ENCODE data around the gene NR2F1. TPM values are rescaled to one million over a fixed set of nuclear protein-coding genes. Genes with fewer than 3 reads are reported as not detected.
"Not testable (repeated sequence)": the region's sequence is repeated elsewhere in the genome, so short reads cannot be mapped to it uniquely, and the experiment has no call there.

The NR2F1 gene
- 10 to 100 TPM in 2 of 3 donors, 1 to 10 TPM in 1; 10.0 to 52.2 (median 47.7) TPM for polyA plus RNA-seq

DNA sequence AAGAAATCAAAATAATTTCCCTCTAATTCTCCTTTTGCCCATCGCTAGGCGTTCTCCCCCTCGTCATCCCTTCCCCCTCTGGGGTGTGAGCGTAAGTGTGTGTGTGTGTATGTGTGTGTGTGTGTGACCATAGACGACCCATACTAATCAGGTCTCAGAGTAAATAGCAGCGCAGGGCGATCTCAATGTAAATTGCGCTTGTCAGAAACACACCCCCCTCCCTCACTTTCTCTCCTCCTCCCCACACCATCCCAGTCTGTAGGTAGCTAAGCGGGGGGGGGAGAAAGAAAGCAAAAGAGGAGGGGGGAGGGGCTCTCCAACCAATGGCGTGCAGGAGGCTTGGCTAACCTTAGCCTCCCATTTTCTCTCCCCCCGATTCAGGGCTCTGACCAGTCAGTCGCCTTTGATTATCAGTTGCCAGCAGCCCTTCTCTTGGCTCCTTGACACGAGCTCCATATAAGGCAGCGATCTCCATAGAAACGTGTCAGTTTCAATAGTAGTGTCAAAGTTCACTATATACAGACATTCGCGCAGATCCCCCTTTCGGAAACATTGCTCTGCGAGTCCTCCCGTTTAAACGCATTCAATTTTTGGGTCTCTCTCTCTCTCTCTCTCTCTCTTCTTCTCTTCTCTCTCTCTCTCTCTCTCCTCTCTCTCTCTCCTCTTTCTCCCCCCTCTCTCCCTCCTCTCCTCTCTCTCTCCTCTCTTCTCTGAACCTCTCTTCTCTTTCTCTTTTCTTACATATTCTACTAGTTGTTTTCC, at the start of gene NR2F1:
Gene NR2F1 (plus strand): TSS at position 546 of the 762 bp plus-strand sequence. CDS start 1,802 bp downstream, outside the sequence.
- 2 to 4% (median 3%) methylated on average over 20 to 21 of the region's 21 CpGs for WGBS, 3 donors
- no peak within 1 kb of the TSS for H3K27ac ChIP-seq (ENCODE audit: low read depth, low read length)

DNA sequence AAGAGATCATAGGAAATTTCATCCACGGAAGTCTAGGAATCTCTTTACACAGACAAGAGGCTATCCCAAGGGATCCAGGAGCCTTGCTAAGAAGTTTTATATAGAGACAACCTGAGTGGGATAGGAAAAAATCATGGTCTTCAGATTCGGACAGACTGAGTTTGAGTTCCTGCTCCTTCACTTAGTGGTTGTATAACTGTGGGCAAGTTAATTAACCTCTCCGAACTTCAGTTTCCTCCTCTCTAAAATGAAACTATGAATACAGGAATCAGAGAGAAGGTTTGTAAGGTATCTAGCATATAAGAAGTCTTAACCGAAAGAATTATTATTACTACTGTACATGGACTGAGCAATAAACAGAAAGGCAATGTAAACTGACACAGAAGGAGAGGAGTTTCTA, 37.1 kb upstream of the NR2F1 start:
- WGBS, 3 donors = 56 to 73% (median 58%) methylated on average over 4 of the region's 4 CpGs
- H3K27ac ChIP-seq (ENCODE audit: low read depth, low read length) = no peak overlapping the region

DNA sequence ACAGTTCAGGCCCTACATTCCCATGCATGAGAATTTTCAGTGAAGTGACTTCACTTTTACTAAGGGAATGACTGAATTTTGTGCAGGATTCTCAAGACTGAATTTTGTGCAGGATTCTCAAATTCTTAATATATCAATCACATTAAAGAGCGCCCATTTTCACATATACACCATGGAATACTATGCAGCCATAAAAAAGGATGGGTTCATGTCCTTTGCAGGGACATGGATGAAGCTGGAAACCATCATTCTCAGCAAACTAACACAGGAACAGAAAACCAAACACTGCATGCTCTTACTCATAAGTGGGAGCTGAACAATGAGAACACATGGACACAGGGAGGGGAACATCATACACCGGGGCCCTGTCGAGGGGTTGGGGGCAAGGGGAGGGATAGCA, 33.4 kb upstream of the NR2F1 start:
- H3K27ac ChIP-seq (ENCODE audit: low read depth, low read length) = not testable (repeated sequence)
- 86 to 99% (median 95%) methylated on average over 3 of the region's 3 CpGs for WGBS, 3 donors

DNA sequence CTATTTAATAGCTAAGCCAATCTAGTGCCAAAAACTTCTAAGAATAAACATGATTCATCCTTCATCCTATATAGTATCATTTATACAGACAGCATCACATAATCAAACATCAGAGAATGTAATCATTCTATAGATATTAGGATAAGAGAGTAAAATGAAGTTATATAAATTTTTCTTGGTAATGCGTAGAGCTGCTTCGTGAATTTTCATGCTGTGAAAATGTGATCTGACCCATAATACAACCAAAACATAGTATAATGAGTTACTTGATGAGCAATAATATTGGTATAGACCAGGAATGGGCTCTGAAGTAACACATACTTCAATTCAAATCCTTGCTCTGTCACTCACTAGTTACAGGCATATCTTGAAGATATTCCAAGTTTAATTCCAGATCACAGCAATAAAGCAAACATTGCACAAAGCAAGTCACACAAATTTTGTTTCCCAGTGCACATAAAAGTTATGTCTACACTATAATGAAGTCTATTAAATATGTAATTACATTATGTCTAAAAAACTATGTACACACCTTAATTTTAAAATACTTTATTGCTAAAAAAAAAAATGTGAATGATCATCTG, 25.9 kb upstream of the NR2F1 start:
- WGBS, 3 donors = 92 to 95% (median 93%) methylated on average over 2 of the region's 2 CpGs
- H3K27ac ChIP-seq (ENCODE audit: low read depth, low read length) = no peak overlapping the region

DNA sequence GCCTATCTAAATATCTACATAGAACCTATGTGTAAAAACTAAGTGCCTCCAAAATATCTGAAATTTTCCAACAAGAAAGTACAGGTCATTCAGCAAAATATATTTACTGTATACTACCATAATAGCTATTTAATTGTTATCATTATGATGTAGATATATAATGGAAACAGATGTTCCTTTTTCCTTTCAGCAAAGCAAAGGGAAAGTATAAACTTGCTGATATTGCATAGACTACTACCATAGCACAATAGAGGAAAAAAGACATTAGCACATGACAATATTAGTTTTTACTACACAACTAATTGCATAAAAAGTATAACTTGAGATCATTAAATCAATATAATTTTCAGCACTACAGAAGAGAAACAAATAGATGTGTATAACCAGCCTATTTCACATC, 16.9 kb upstream of the NR2F1 start:
- H3K27ac ChIP-seq (ENCODE audit: low read depth, low read length) = no peak overlapping the region

DNA sequence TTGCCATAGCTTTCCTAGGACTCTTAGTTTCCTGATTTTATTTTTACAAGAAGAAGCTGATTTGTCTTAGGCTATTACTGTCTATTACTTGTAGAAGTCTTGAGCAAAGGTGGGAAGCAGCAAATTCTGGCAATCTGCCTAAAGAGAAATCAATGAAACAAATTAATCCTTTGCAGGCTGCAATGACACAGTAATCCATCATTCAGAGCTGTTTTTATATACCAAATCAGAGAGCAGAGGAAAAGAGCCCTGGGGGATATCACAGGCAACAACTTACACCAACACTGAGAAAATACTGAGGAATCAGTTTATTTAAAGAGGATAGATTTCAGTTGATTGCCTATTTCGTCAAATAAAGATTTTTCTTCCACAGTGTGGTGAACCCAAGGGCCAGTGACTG, 15.6 kb upstream of the NR2F1 start:
- no peak overlapping the region for H3K27ac ChIP-seq (ENCODE audit: low read depth, low read length)
- 46 to 79% (median 76%) methylated on average over 1 of the region's 1 CpG for WGBS, 3 donors

DNA sequence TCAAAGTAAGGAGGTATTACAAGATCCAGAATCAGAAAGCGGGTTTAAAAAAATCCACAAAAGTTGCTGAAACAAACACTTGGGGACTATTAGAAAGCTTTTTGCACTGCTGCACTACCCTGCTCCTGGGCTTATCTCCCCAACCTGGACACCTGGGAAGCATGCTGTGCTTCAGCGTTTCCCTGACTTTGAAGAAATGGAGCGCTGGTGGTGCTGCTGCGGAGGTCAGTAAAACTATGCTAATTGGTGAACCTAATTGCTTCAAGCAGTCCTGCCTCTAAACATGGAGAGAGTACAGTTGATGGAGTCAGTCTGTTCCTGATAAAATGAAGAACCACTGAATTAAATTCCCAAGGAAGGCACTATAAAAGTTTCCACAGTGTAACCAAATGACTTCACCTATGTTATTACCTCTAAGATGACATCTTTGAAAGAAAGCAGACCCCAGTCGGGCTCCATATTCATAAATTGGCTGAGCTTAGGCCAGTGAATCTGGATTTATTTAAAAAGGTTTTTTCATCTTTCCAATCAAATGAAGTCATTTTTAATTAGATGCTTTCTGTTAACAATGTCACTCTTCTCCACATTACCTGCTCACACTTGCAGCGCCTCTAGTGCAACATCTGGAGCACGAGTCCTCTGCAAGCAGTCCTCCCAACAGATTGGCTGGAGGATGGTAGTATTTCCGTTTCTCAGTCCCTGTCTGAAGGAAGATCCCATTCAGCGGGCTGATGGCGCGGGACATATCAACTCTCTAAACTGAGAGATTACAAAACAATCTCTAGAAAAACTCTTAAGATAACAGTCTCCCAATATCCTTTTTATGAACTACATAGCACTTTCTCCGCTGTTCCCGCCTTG, 13.5 kb upstream of the NR2F1 start:
- 57 to 85% (median 61%) methylated on average over 13 of the region's 13 CpGs for WGBS, 3 donors
- H3K27ac ChIP-seq (ENCODE audit: low read depth, low read length) = no peak overlapping the region

DNA sequence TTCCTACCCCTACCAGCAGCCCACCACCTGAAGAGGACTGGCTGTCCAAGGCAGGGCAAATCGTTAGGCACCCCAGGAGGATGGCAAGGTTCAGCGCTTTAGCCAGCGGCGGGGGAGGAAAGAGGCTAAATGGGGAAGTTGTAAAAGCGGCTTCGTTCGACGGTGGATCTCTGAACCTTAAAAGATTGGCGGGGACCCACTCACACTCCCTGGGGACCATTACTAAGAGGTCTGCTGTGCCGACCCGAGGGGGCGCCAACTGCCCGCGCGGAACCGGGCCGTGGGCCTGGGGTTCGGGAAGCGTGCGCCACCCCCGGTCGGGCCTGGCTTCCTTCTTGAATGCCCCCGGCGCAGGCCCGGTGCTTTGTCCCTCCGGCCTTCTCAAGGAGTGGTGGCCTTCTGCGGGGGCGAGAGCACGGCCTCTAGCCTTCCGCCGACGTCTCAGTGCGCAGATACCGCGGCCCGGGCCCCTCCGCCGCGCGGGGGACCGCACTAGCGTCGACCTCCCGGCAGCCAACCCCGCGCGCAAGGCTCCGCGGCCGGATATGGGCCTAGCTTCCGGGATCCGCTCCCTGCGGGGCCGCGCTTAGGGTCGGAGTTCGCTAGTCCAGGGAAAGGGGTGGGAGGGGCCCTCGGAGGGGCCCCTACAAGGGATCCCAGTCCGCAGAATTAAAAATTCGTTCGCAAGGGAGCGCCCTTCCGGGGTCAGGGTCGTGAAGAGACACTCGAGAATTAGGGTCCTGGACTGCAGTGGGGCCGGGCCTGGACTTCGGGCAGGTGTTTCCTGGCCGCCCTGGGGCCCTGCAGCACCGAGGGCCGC, 12.5 kb upstream of the NR2F1 start:
- no peak overlapping the region for H3K27ac ChIP-seq (ENCODE audit: low read depth, low read length)
- 28 to 41% (median 38%) methylated on average over 65 to 70 of the region's 70 CpGs for WGBS, 3 donors

DNA sequence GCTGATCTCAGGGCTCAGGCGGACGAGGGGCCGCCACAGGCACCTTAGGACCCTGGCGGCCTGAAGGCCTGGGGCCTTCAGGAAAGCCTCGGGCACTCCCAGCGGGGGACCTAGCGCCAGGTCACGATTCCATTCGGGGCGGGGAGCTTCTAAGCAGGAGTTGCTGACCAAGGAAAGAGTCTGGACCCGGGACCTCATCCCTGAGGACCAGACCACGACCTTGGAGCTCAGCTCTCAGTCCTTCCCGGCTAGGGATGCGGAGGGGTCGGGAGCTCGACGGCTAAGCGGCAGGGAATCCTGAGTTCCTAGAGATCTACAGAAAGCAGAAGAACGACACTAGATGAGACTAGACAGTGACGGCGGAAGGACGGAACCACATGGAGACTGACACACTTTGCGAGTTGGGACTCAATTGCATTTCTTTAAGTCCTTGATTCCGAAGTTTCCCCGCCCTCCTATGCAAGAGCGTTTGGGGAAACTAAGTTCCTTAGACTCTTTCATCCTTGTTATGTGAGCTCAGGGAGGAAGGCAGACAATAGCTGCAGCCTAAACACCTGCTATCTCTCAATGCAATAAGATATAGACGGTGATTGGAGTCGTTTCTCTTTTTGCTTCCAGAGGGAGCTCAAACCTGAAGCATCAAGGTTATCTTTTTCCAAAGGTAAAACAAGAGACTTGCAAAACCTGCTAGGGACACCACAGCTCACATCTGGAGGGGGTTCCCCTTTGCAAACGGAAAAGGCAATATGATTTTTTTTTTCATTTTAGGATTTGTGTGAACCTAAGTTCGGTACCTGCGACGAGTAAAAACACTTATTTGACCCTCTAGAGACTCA, 11.7 kb upstream of the NR2F1 start:
- 49 to 55% (median 54%) methylated on average over 32 of the region's 32 CpGs for WGBS, 3 donors
- no peak overlapping the region for H3K27ac ChIP-seq (ENCODE audit: low read depth, low read length)

DNA sequence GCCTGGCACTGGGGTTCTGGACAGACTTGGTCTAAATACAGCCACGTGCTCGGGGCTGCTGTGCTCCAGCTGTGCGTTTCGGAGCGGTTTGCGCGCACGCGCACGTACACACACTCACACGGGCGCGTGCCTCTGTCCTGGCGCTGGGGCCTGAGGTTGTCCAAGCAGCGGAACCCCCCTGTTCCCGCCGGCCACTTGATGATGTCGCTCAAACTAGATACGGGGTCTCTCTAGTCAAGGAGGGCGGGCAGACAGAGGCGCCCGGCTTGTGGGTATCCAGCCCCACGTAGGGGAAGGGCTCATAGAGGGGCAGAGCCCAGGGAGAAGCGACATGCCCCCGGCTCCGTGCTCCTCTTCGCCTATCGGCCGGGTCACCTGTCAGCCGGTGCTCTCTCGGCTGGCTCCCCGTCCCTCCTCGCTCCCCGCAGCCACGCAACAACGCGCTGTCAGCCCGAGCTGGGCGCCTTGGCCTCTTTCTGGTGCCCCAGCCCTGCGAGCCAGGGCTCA, 10.9 kb upstream of the NR2F1 start:
- H3K27ac ChIP-seq (ENCODE audit: low read depth, low read length) = no peak overlapping the region
- 8 to 43% (median 29%) methylated on average over 34 to 40 of the region's 40 CpGs for WGBS, 3 donors

DNA sequence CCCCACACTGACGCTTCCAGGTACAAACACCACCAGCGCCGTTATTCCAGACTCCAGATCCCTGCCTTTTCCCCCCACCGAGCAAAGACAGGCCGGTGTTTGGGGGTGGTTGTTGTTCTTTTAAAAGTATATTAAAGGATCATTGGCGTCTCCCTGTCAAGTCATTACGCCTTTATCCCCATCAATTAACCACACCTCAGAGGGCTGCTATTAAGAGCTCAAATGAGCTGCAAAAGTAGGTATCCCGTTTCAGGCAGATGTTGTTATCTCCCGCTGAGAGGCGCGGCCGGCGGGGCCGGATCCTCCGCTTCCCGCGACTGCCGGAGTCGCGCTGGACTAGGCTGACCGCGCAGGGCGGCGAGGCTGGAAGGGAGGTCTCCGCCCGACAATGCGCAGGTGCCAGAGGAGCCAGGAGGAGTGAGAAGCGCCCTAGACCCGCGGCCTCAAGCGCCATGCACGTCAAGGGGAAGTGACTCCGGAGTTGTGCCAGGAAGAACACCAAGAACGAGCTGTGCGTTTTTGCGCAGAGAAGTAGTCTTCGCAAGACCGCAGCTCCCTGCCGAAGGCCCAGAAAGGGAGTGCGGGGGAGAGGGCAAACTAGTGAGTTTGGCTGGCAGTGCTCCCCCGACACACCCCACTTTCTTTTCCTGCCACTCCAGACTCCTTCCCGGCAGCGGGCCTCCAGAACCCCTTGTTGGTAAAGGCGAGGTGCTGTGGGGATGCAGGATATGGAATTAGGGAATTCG, 10.2 kb upstream of the NR2F1 start:
- no peak overlapping the region for H3K27ac ChIP-seq (ENCODE audit: low read depth, low read length)
- 8 to 30% (median 24%) methylated on average over 45 of the region's 45 CpGs for WGBS, 3 donors

DNA sequence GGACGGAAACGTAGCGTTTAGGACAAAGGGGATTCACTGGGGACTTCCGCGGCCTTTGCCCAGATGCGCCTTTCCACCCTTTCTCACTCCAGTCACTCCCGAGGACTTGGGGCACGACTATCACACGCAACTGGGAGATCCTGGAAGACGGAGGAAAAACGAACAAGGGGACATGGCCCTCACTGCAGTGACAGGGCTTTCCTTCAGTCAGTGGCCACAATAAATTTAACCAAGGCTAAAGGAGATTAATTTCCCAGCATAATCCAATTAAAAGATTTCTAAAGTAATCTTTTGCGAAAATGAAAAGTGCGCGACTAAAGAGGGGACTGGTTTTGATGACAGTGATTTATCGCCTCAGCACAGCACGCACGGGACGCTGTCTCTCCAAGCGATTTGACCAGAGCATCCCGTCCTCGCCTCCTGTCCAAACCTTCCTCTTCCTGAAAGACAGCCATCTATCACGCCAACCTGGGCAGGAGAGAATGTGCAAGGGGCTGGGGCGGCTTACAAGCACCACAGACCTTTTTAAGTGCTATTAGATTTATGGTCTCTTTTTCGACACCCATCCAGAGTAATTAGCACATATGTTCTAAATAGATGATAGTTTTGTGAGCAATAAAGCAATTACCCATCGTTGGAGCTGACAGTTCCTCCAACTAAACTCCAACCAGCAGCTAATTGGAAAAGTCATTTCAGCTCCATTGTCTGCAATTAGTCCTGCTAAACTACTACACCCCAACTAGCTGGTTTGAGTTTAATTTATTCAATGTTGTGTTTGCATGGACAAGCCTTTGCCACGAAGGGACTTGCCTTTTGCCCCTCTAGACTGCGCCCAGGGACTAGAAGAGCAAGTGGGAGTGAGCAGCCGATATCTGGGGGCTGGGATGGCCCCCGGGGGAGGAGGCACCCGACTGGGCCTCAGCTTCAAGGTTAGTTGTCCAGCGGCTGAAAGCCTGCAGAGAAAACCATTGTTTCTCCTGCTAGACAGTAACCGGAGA, 9.4 kb upstream of the NR2F1 start:
- WGBS, 3 donors = 27 to 39% (median 37%) methylated on average over 32 of the region's 32 CpGs
- H3K27ac ChIP-seq (ENCODE audit: low read depth, low read length) = no peak overlapping the region

DNA sequence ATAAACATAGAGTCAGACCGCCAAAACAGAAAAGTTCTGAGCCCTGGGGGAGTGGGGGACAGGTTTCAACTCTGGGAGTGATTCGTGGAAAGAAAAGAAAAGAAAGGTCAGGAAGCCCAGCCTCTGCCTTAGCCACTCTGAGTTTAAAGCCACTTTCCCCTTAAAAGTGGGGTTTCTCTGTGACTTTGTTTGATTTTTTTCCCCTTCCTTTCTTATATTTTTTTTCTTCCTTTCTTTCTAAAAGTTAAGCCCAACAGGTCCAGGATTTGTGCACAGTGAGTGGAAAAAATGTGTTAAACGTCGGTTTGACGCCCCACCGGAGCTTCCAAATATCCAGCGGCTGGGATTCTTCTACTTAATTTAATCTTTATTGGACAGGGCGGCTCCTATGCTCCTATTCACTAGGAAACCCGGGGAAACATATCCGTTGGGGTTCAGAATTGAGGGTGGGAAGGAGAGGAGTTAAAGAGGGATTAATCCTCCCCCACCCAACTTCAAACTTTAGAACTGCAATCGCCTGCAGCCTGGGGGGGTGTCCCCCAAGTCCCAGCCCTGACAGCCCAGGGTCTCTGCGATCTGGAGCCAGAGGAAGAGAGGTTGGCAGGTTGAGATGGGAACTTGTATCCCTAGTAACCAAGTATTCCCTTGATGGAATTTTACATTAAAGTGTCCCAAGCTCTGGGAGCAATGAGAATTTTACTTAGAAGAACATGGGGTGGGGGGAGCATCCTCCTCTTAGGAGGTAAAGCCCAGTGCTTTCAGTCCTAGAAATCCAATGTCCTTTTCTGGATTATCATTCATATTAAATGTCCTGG, 8.3 kb upstream of the NR2F1 start:
- no peak overlapping the region for H3K27ac ChIP-seq (ENCODE audit: low read depth, low read length)
- 13 to 31% (median 19%) methylated on average over 12 of the region's 12 CpGs for WGBS, 3 donors

DNA sequence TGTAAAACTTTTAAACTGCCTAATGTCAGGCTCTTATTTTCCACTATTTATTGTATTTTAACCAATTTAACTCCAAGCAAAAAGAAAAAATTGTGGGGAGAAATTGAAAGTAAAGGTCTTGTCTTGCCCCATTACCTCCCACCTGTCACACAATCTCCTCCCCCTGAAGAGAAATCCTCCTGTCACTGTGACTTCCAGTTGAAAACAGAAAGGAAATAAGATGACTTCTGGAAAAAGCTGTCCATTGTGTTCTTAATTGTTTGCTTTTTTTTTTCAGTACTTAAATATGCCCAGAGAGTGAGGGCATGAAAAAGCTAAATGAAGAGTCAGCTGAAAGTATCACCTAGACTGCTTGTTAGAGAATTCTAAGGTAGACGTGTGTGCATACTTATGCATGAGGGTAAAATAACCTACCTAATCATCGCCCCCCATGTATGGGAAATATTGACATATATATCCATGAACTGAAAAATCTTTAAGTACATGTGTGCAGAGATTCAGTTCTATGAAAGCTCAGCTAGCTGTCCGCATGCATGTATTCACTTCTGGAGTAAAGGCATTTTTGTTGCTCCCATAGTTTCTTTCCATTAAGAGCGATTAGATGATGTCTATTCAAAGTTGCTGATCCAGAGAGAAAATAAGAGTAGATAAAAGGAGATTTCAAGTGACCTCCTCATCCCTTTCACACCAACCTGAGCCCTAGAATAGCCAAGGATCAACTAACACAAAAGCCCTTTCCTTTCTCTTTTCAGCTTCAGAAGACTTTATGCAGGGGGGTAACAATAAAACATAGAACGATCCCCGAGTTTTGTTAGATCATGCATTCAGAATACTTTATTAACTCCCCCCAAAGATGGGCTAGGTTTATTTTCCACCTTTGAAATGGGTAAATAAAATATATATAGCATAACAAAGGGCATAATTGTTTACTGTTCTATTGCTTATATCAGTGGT, 7.3 kb upstream of the NR2F1 start:
- 52 to 60% (median 52%) methylated on average over 6 of the region's 6 CpGs for WGBS, 3 donors
- H3K27ac ChIP-seq (ENCODE audit: low read depth, low read length) = no peak overlapping the region
